ENCODE data around the gene COL5A2.

Gene COL5A2

DNA sequence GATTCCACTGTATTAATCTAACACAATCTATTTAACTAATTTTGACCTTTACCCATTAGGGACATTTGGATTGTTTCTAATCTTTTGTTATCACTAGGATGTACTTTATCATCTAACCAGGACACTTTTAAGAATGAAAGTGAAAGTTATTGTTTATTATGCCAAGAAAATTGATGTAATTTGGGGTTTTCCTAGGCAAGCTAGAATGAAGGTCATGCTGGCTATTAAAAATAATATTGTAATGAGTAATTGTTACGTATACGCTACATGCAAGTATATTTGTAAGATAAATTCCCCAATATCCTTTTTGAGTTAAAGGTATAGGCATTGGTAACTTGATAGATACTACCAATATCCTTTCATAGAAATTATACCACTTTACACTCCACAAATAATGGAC is 74.6 kb downstream of the COL5A2 start:
- no peak overlapping the region for H3K4me3 ChIP-seq (ENCODE audit: low read depth, low read length)

DNA sequence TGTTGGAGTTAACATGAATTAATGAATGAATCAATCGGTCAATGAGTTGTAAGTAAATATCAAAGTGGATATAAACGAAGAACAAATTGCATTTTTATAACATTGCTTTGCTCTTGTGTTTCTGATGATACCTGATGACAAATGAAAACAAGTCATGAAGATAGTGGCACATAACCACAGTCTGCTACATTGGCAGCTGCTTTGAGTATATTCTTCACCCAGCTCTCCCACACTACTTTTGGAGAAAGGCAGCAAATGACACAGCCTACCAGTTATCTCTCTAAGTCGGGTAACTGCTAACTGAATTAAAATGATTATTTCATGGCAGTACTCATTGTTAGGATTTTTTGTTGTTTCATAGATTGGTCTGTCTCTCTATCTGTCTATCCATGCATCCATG is 76.8 kb downstream of the COL5A2 start:
- H3K4me3 ChIP-seq (ENCODE audit: low read depth, low read length) = no peak overlapping the region

DNA sequence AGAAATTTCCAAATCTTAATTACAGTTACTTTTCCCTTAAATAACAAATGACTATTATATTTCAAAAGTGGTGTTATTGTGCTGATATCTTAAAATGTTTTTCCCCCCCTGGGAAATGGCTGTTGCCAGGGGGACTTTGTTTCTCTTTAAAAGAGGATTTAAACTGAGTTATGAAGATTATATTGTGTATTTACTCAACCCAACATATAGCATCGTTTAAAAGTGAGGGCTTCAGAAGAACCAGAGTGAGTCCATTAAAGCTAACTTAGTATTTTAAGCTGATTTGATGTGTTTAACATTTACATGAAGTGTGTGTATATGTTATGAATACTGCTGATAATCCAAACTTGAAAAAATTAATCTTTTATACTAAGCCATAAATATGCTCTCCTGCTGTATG is 81.6 kb downstream of the COL5A2 start:
- H3K4me3 ChIP-seq (ENCODE audit: low read depth, low read length) = no peak overlapping the region

DNA sequence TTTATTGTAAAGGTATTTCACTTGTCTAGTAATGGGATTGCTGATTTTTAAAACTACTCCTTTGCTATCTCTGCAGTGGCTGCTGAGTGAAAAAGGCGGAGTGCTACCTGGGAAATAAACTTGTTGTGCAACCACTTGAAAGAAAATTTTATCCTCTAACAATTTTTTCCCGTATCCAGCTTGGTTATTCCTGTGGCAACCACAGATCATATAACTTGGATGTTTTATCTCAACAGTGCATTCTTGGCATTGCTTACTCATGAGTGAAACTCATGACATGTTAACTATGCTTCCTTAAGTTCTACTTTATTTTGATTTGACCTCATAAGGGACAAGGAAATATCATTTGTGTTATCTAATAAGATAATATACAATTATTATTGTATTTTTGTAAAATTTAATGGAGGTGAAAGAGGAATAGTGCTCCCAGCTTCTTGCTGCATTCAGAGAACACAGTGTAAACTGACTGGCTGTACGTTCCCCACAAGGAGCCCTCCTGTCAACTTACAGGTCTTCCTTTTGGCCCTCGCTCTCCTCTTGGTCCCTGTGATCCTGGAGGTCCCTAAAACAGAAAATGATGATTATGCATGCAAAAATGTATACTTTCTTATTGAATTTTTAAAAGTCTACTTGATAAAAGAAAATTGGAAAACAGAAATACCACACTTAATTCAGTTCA is 82.7 kb downstream of the COL5A2 start:
- no peak overlapping the region for H3K4me3 ChIP-seq (ENCODE audit: low read depth, low read length)

DNA sequence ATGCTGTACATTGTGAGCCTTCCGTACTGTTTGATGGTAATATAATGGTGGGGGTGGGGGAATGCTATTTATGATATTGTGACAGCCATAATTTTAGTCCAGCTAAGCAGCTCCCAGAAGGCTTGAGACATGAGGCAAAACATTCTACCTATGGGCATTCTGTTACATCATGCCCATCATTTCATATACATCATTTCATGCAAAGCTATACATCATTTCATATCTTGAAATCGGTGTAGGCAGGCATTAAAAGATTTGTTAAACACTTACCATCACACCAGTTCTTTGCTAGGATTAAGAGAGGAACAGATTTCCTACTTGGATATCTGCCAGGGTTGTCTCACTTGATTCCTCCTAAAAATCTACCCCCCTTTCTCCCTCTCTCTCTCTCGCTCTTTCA is 84.5 kb downstream of the COL5A2 start:
- H3K4me3 ChIP-seq (ENCODE audit: low read depth, low read length) = no peak overlapping the region

DNA sequence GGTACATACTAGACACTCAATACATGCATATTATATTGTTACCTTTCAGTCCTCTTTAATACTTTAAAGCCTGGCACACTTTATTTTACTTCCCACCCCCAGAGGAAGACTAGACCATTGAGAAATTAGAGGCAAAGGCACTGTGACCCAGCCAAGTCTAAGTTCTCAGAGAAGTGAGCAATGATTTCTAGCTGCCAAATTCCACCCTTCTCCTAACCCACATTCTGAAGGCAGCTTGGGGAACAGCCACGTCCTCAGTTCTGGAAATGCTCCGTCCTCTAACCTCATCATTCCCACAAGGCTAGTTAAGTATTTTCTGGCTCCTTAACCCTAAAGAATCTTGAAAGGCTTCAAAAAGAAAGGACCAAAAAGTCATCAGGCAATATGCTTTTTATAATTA is 86.6 kb downstream of the COL5A2 start:
- H3K4me3 ChIP-seq (ENCODE audit: low read depth, low read length) = no peak overlapping the region

DNA sequence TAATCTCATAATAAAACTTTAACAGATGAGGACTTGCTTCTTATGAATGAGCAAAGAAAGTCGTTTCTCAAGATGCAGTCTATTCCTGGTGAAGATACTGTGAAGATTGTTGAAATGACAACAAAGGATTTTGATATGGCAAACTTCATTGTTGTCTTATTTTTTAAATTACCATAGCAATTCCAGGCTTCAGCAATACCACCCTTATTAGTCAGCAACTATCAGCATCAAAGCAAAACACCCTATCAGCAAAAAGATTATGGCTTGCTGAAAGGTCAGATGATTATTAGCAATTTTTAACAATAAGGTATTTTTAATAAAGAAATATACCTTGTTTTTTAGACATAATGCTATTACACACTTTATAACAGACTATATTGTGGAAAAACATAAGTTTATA is 88.3 kb downstream of the COL5A2 start:
- no peak overlapping the region for H3K4me3 ChIP-seq (ENCODE audit: low read depth, low read length)

DNA sequence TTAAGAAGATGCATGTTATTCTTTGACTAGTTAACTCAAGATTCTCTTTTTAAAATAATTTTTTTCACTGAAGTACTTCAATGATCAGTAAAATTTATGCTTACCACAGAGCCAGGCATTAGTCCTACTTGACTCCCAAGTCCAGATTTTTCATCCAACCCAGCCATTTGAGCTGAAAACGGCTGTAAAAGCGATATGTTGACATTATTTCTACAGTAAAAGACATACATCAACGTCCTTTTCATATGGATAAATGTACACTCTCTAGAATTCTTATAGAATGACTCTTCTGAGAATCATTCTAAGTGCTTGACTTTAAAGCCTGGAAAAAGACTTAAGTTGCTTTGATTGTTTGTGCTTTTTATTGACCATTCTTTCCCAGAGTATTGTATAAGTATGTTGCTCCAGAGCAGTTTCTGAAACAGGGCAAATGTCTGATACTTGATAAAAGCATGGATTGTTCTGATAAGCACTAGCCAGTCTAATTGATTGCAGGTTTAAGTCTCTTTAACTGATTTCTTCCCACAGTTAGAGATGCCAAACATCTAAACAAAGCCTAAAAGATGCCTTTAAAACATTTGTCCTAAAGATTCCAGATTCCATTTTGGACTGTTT is 90.9 kb downstream of the COL5A2 start:
- no peak overlapping the region for H3K4me3 ChIP-seq (ENCODE audit: low read depth, low read length)

DNA sequence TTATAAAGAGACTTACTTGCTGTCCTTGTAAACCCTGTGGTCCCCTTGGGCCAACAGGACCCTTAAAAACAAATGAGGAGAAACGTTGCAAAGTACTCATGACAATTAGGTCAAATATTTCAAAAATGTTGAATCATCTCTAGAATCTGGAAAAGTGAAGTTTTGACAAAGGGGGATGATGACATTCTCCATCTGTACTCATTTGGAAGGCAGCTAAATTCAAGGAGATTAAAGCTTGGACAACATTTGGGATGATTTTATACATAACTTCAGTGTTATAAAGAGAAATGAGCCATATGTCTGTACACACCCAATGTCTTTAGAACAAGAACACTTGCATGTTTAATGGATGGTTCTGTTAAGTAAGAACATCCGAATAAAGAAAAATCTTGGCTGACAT is 92.9 kb downstream of the COL5A2 start:
- H3K4me3 ChIP-seq (ENCODE audit: low read depth, low read length) = no peak overlapping the region

DNA sequence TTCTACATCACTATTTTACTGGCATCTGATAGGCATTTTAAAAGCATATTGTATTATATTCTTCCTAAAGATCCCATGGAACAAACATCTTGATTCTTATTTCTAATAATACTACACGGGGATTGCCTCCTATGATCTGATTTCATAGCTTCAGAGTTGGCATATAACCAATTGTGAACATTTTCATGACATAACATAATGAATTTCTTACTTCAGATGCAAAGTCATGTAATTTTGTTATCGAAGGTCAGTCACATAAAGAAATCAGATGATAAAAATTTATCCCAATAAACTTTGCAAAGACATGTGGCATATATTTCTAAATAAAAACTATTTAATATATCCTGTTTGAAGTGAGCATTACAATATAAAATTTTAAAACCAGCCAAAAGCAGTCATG is 93.3 kb downstream of the COL5A2 start:
- no peak overlapping the region for H3K4me3 ChIP-seq (ENCODE audit: low read depth, low read length)

DNA sequence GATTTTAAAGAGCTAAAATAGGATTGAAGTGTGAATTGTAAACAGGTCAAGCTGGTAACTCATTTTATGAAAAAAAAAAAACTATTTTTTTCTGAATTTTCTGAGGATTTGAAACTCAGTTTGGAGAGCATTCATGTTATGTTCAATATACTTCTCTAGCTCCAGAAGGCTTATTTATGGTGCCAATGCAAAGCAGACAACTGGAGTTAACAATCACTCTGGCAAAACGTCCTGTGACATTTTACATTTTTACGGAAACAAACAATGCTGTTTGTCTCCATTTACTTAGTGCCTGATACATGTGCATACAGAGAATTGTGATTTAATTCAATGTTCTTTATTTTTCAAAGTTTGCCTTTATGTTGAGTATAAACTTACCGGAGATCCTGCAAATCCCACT is 96.0 kb downstream of the COL5A2 start:
- no peak overlapping the region for H3K4me3 ChIP-seq (ENCODE audit: low read depth, low read length)

DNA sequence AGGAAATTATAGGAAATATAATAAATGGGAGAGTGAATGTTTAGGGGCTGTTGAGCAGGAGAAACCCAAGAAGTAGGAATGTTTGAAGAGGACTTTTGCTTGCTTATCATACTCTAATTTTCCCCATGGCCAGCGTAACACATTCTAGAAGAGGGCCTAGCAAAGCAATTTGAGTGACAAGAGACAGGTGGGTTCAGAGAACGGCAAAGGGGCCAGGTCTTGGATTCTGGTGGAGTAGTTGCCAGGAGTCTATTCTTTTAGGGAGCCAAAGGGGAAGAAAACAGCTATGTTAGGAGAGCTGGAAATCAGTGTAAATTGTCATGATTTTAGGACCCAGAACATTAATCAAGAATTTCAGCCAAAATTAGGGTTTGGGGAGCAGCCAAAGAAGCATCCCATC is 96.5 kb downstream of the COL5A2 start:
- no peak overlapping the region for H3K4me3 ChIP-seq (ENCODE audit: low read depth, low read length)

DNA sequence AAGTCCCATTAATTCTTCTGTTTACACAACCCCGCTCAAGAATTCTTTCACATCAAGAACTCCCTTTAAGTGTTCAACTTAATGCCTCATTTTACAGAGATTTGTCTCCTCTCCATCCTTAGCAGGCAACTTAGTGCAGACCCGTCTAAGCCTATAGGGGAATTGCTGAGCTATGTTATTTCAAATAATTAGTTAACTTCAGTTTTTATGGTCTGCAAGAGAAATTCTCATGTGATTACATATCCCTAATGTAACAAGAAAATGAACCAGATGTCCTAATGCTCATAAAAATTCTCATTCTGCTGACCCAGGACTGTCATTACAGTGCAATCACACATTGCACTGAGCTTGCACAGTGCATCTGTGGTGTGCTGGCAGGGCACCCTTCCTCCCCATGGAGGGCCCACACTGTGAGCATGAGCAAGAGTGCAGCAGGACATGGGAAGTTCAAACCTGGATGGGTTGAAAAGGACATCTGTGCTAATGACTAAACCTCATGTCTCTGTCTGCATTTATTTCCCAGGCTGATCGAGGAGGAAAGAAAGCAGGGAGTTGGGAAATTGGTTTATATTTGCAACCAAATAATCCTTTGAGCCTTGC is 97.1 kb downstream of the COL5A2 start:
- no peak overlapping the region for H3K4me3 ChIP-seq (ENCODE audit: low read depth, low read length)

DNA sequence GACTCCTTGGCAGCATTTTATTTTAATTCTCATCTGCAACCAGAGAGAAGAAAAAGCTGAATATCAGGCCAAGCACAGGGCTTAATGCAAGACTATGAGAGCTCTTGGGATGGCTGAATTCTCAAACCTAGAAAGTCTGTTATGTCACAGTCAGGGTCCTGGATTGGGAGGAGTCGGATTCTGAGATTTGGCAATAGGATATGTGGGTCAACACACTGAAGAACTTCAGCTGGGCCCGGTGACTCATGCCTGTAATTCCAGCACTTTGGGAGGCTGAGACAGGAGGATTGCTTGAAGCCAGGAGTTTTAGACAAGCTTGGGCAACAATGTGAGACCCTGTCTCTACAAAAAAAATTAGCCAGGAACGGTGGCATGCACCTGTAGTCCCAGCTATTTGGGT is 103.0 kb downstream of the COL5A2 start:
- H3K4me3 ChIP-seq (ENCODE audit: low read depth, low read length) = no peak overlapping the region

DNA sequence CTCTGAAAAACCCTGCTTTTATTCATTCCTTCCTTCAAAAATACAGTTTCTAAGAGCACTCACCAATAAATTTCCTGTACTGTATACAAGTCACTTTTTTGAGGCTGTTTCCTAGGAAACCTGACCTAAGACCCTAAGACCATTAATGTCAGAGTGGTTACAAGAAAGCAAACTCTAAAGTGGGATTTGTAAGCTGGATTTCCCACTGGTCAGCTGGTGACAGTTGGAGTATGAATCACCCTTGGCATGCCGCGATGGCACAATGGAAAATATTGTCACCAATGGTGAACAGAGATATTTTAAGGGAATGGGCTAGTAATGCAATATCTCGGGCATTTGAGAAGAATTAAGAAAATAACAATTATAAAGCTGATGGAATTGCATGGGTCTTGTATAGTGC is 103.4 kb downstream of the COL5A2 start:
- no peak overlapping the region for H3K4me3 ChIP-seq (ENCODE audit: low read depth, low read length)

DNA sequence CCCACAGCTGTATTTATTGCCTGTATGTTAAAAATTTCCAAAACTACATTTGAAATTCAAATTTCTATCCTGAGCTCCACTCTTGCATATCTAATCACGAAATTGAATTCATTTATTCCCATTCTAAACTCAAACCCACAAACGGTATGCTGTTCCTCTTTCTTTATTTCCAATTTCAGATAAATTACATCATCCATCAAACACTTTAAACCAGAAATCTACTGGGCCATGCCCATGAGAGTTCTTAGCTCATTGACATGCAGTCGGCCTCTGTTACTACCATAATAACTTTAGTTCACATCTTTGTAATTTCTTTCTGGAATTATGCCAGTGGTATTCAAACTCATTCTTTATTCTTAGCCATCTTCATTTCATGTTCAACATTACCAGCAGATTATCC is 105.1 kb downstream of the COL5A2 start:
- H3K4me3 ChIP-seq (ENCODE audit: low read depth, low read length) = no peak overlapping the region

DNA sequence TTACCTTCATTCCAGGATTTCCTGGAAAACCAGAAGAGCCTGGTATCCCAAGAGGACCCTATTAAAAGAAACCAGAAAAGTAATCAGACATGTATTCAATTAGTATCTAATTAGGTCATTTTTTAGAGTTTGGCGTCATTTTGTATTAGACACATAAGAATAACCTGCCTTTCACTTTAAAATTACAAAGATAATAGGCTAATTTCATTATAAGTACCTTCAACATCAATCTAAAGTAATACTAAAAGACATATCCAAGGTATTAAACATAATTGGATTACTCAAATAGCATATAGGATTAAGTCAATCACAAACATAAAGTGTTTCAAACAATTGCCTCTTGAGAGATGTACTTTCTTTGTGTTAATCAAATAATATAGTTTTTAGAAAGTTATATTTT is 107.5 kb downstream of the COL5A2 start:
- no peak overlapping the region for H3K4me3 ChIP-seq (ENCODE audit: low read depth, low read length)

DNA sequence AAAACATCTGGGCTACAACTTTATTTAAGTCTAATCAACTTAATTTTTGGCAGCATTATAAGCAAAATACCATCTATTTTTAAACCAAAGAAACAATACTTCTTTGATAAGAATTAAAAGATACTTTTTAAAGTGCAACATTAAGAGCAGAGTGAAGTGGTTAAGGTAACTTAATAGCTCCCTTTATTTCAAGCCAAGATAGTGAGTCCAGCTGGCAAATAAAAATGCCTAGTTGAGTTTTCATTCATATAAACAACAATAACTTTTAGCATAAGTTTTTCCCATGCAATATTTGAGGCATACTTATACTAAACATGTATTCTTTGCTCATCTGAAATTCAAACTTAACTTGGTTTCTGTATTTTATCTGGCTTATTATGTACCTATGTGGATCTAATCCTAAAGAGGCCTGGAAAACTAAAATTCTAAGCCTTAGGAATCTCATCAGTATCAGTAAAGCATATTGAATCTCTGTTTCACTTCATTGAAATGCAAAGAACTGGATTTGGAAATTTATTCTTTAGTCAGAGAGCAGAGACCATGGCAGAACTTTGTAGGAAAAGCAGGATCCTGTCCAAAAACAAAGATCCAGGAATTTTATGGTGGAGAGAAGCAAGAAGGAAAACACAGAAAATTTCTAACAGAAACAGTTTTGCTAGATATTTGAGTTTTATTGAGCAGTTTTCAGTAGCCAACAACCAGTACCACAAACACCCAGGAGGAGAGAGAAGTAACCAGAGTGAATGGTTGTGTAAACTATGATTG is 109.5 kb downstream of the COL5A2 start:
- H3K4me3 ChIP-seq (ENCODE audit: low read depth, low read length) = no peak overlapping the region

DNA sequence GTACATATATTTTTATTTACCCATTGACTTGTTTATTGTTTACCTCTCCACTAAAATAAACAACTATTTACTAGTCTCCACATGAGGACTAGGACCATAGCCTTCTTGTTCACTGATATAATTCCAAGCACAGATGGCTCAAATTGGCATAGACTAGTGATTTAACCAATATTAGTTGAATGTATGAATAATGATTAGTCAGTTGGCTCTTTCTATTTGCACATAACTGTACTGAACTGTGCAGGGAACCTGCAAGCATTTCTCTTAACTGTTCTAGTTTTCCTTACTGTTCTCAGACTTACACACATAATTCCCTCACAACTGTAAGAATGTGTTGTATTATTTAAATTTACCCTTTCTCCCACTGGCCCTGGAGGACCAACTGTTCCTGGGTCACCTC is 113.5 kb downstream of the COL5A2 start:
- H3K4me3 ChIP-seq (ENCODE audit: low read depth, low read length) = no peak overlapping the region

DNA sequence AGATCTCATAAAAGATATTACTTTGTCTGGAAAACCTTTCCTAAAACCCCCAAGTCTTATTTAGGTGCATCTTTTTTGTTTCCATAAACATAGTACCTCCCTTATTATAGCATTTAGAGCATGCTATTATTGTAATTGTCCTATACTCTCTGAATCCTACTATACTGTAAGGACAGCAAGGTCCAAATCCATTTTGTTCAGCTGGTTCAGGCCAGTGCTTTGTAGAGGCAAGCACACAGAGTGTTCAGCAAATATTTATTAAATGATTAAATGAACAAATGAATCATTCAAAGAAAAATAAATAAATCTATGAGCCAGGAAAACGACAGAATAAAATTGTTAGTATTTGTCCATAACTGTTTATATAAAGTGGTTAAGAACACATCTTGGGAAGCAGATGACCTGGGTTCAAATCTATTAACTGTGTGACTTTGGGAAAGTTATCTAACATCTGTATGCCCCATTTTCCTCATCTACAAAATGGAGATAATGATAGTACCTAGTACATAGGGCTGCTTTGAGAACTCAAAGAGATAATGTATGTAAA is 119.4 kb downstream of the COL5A2 start:
- H3K4me3 ChIP-seq (ENCODE audit: low read depth, low read length) = no peak overlapping the region

DNA sequence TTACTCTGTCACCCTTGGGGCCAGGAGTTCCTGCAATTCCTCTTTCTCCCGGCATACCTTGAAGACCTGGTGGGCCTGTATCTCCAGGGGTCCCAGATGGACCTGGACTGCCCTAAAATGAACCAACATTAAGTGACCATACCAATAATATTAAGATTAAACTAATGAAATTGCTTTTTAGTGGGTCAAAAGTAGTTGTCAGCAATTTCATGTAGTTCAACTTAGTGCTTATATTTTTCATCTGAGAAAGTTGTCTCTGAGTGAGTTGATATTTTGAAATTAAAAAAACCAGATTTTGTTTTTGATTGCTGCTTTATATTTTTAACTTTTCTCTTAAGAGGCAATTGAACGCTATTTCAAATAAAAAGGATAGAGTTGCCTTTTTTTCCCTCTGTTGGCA is 122.2 kb downstream of the COL5A2 start:
- H3K4me3 ChIP-seq (ENCODE audit: low read depth, low read length) = no peak overlapping the region
